Astrocyte (in vitro differentiated cells and primary cell): Measurements from ENCODE around the gene KCNAB1. TPM values are rescaled to one million over a fixed set of nuclear protein-coding genes. Genes with fewer than 3 reads are reported as not detected.
A peak's percentile ranks its signal among the peaks of the same experiment; 100 is the strongest.

ENCODE experiments used
- DNase-seq: peaks from one replicate; pipeline ENCODE4 v3.0.0-alpha.2; 2010; ENCODE audit warnings: low read depth
- FAIRE-seq: peaks from 2 replicates; lab custom pipeline; 2011; peaks lifted over from hg19 to GRCh38; lab: Jason Lieb, UNC
- H2AFZ ChIP-seq: 2 replicates; pipeline ENCODE4 v1.6.0; 2012; ENCODE audit warnings: low read depth, low read length, inconsistent platforms
- H3K27ac ChIP-seq: 2 replicates; pipeline ENCODE4 v1.5.1; 2011; ENCODE audit warnings: low read depth, low read length, inconsistent platforms
- H3K27me3 ChIP-seq: 2 replicates; pipeline ENCODE4 v1.6.0; 2011; ENCODE audit warnings: low read length, inconsistent platforms; ENCODE audit not compliant: insufficient read depth
- H3K36me3 ChIP-seq: 2 replicates; pipeline ENCODE4 v1.5.1; 2011; ENCODE audit warnings: low read length, inconsistent platforms; ENCODE audit not compliant: insufficient read depth
- H3K4me1 ChIP-seq: 2 replicates; pipeline ENCODE4 v1.5.1; 2011; ENCODE audit warnings: low read length, inconsistent platforms; ENCODE audit not compliant: insufficient read depth
- H3K4me2 ChIP-seq: 2 replicates; pipeline ENCODE4 v1.6.0; 2012; ENCODE audit warnings: low read length, inconsistent platforms
- H3K4me3 ChIP-seq: 2 replicates; pipeline ENCODE4 v1.5.1; 2011; ENCODE audit warnings: low read depth, mild to moderate bottlenecking, low read length, inconsistent platforms; ENCODE audit not compliant: insufficient read depth
- H3K79me2 ChIP-seq: 2 replicates; pipeline ENCODE4 v1.6.0; 2012; ENCODE audit warnings: mild to moderate bottlenecking, low read length, inconsistent platforms; ENCODE audit not compliant: insufficient read depth
- H3K9ac ChIP-seq: 2 replicates; pipeline ENCODE4 v1.6.0; 2012; ENCODE audit warnings: mild to moderate bottlenecking, low read length, inconsistent platforms
- H3K9me3 ChIP-seq: 2 replicates; pipeline ENCODE4 v1.5.1; 2012; ENCODE audit warnings: low read depth, mild to moderate bottlenecking, low read length, inconsistent platforms; ENCODE audit not compliant: insufficient read depth
- H4K20me1 ChIP-seq: 2 replicates; pipeline ENCODE4 v1.6.0; 2012; ENCODE audit warnings: low read length, inconsistent platforms; ENCODE audit not compliant: insufficient read depth
- H3K27ac Mint-ChIP-seq: one replicate; pipeline ENCODE4 v1.8.0; 2021; ENCODE audit warnings: mild to moderate bottlenecking, mixed read lengths; ENCODE audit not compliant: unreplicated experiment
- H3K27me3 Mint-ChIP-seq: one replicate; pipeline ENCODE4 v1.8.0; 2021; ENCODE audit warnings: low read depth, mixed read lengths; ENCODE audit not compliant: unreplicated experiment
- H3K36me3 Mint-ChIP-seq: one replicate; pipeline ENCODE4 v1.8.0; 2021; ENCODE audit warnings: low read depth, mixed read lengths; ENCODE audit not compliant: unreplicated experiment
- H3K4me1 Mint-ChIP-seq: one replicate; pipeline ENCODE4 v1.8.0; 2021; ENCODE audit warnings: low read depth, mixed read lengths; ENCODE audit not compliant: unreplicated experiment
- H3K4me3 Mint-ChIP-seq: one replicate; pipeline ENCODE4 v1.8.0; 2021; ENCODE audit warnings: mild to moderate bottlenecking, moderate library complexity, mixed read lengths; ENCODE audit not compliant: unreplicated experiment
- H3K9me3 Mint-ChIP-seq: one replicate; pipeline ENCODE4 v1.8.0; 2021; ENCODE audit warnings: mild to moderate bottlenecking, mixed read lengths; ENCODE audit not compliant: unreplicated experiment
- CTCF ChIP-seq: IDR thresholded peaks from 2 replicates; pipeline ENCODE4 v1.5.1; 2011; ENCODE audit warnings: low read depth, mild to moderate bottlenecking, inconsistent platforms, low read length, moderate library complexity; ENCODE audit not compliant: insufficient read depth
- EZH2 ChIP-seq: IDR thresholded peaks from 2 replicates; pipeline ENCODE4 v1.6.1; 2012; ENCODE audit warnings: mild to moderate bottlenecking, low read length, inconsistent platforms; ENCODE audit not compliant: insufficient read depth
- total RNA-seq: library from RNA; stranded (reverse); gene quantifications from 2 replicates; pipeline ENCODE4 v1.2.1, GENCODE V29; 2021

The KCNAB1 gene
- total RNA-seq, 1 donor from 2014 or later = 0.30 TPM

DNA sequence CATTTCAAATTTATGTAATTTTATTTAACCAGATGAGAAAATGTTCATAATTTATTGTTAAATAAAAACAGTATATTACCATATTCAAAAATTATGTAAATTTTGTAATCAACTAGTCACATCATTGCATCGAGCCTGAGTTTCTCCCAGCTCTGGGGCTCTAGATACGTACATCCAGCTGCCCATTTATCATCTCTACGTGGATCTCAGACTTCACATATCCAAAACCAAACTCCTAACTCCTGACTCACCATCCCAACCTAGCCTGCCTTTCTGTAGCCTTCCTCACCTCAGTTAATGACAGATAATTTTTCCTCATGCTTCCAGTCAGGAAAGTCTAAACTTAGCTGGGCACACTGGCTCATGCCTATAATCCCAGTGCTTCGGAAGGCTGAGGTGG is 239.7 kb downstream of the KCNAB1 start:
- Histone ChIP-seq H3K4me2 (no peak overlapping the region), H3K4me3 (no peak overlapping the region), H3K36me3 (no peaks in the 10 kb centered on the region), H3K27me3 (no peaks in the 10 kb centered on the region), H3K4me1 (no peaks in the 10 kb centered on the region), H4K20me1 (no peaks in the 10 kb centered on the region), H3K9ac (no peak overlapping the region), H2AFZ (no peak overlapping the region), H3K27ac (no peak overlapping the region), H3K79me2 (no peaks in the 10 kb centered on the region), H3K9me3 (no peaks in the 10 kb centered on the region)
- Mint-ChIP-seq H3K9me3 (no peaks in the 10 kb centered on the region), H3K27ac (no peak overlapping the region), H3K36me3 (no peaks in the 10 kb centered on the region), H3K4me1 (no peaks in the 10 kb centered on the region), H3K27me3 (no peaks in the 10 kb centered on the region), H3K4me3 (no peak overlapping the region)
- TF ChIP-seq CTCF (no peak), EZH2 (no peak)
- DNase-seq (peak; percentile 89), FAIRE-seq (no peak)

DNA sequence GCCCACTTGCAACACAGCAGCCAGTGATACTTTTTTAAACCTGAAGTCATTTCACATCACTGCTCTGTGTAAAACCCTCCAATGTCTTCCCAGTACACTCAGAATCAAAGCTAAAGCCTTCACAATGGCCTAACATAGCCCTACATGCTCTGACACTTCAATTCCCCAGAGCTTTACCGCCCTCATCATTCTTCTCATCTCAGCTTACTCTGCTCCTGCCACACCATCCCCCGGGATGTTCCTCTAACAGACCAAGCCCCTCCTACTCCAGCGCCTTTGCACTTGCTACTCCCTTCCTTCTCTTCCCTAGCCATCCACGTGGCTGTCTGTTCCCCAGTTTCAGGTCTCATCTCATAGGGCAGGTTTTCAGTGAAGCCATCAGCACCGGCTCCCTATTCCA is 240.6 kb downstream of the KCNAB1 start:
- Mint-ChIP-seq H3K9me3 (no peaks in the 10 kb centered on the region), H3K4me1 (no peaks in the 10 kb centered on the region), H3K27me3 (no peaks in the 10 kb centered on the region), H3K36me3 (no peaks in the 10 kb centered on the region), H3K4me3 (no peak overlapping the region), H3K27ac (peak overlapping the region; percentile 0)
- H3K27ac ChIP-seq = no peak overlapping the region
- no peak overlapping the region for H3K4me3 ChIP-seq
- TF ChIP-seq CTCF (no peak), EZH2 (no peak)
- H3K9me3 ChIP-seq = no peaks in the 10 kb centered on the region
- no peak for DNase-seq
- no peaks in the 10 kb centered on the region for H3K36me3 ChIP-seq
- H4K20me1 ChIP-seq = no peaks in the 10 kb centered on the region
- H3K9ac ChIP-seq = no peak overlapping the region
- no peaks in the 10 kb centered on the region for H3K79me2 ChIP-seq
- no peak for FAIRE-seq
- no peak overlapping the region for H2AFZ ChIP-seq
- no peak overlapping the region for H3K4me2 ChIP-seq
- no peaks in the 10 kb centered on the region for H3K27me3 ChIP-seq
- no peaks in the 10 kb centered on the region for H3K4me1 ChIP-seq

- Mint-ChIP-seq H3K36me3 (no peaks in the 10 kb centered on the region), H3K27ac (no peak overlapping the region), H3K9me3 (no peaks in the 10 kb centered on the region), H3K4me1 (no peaks in the 10 kb centered on the region), H3K4me3 (no peak overlapping the region), H3K27me3 (peaks cover 2% of the 10 kb centered on the region)
- Histone ChIP-seq H3K36me3 (no peaks in the 10 kb centered on the region), H3K9me3 (no peaks in the 10 kb centered on the region), H3K27me3 (no peaks in the 10 kb centered on the region), H3K9ac (no peak overlapping the region), H3K4me1 (no peaks in the 10 kb centered on the region), H3K27ac (no peak overlapping the region), H3K4me2 (no peak overlapping the region), H3K79me2 (no peaks in the 10 kb centered on the region), H3K4me3 (no peak overlapping the region), H2AFZ (no peak overlapping the region), H4K20me1 (no peaks in the 10 kb centered on the region)
- no peak for DNase-seq
- no peak for FAIRE-seq
- no peak for TF ChIP-seq EZH2
- no peak for TF ChIP-seq CTCF
These were observed 246.2 kb downstream of the KCNAB1 start for GRCh38 chr3:156366559-156366958.
